IMR-90 (cell line): ENCODE results near the gene PCED1B. TPM values are rescaled to one million over a fixed set of nuclear protein-coding genes. Genes with fewer than 3 reads are reported as not detected.

Experiments
- ATAC-seq: fragments of 200-7000 bp; cut with Tn5 transposase; 2 replicates; pipeline ENCODE4 v1.9.1; 2020; ENCODE audit warnings: low read depth, mild to moderate bottlenecking, moderate library complexity
- BruUV-seq: library from RNA; stranded (reverse); fragments of 400-500 nt; replicated peaks from 2 replicates; lab custom pipeline; 2021; lab: Mats Ljungman, UMichigan
- CTCF ChIA-PET: fragments of 300-600 bp; formaldehyde crosslinking; extraction: SDS; loops from one replicate; lab custom pipeline; 2021; ENCODE audit warnings: antibody characterized with exemption; lab: Yijun Ruan, JAX
- POLR2A ChIA-PET: fragments of 300-600 bp; sonication (Branson Sonifier 250); formaldehyde crosslinking; loops from one replicate; lab custom pipeline; 2022; ENCODE audit warnings: antibody characterized with exemption; ENCODE audit not compliant: unreplicated experiment; lab: Charles Lee
- DNase-seq: peaks from one replicate; pipeline ENCODE4 v3.0.0; 2013
- H2AFZ ChIP-seq: replicated peaks from 2 replicates; pipeline ENCODE3; 2013; ENCODE audit warnings: low read length, mild to moderate bottlenecking; ENCODE audit not compliant: poor library complexity
- H2AK5ac ChIP-seq: 2 replicates; pipeline ENCODE4 v1.6.1; 2013; ENCODE audit warnings: low read depth, low read length, inconsistent platforms
- H2AK9ac ChIP-seq: replicated peaks from 2 replicates; pipeline ENCODE3; 2013; ENCODE audit warnings: mild to moderate bottlenecking, low read depth, low read length, moderate library complexity; ENCODE audit not compliant: poor library complexity
- H2BK120ac ChIP-seq: 2 replicates; pipeline ENCODE4 v1.6.1; 2013; ENCODE audit warnings: low read depth, low read length, inconsistent platforms
- H2BK15ac ChIP-seq: 3 replicates; pipeline ENCODE4 v1.6.1; 2013; ENCODE audit warnings: low read depth, low read length, inconsistent platforms
- H2BK20ac ChIP-seq: 2 replicates; pipeline ENCODE4 v1.6.1; 2013; ENCODE audit warnings: low read depth, mild to moderate bottlenecking, inconsistent platforms, low read length, moderate library complexity
- H2BK5ac ChIP-seq: 2 replicates; pipeline ENCODE4 v1.6.1; 2013; ENCODE audit warnings: mild to moderate bottlenecking, low read depth, low read length, inconsistent platforms; ENCODE audit not compliant: poor library complexity, severe bottlenecking
- H3K14ac ChIP-seq: replicated peaks from 2 replicates; pipeline ENCODE4 v1.6.1; 2013; ENCODE audit warnings: low read depth, low read length, inconsistent platforms
- H3K18ac ChIP-seq: 2 replicates; pipeline ENCODE4 v1.6.1; 2013; ENCODE audit warnings: low read depth, low read length, control low read depth
- H3K23ac ChIP-seq: 2 replicates; pipeline ENCODE4 v1.6.1; 2013; ENCODE audit warnings: low read depth, low read length, inconsistent platforms
- H3K27ac ChIP-seq: 2 replicates; pipeline ENCODE4 v1.5.1; 2013; ENCODE audit warnings: mild to moderate bottlenecking, control low read depth, low read length; ENCODE audit not compliant: insufficient read depth
- H3K27me3 ChIP-seq: 2 replicates; pipeline ENCODE4 v1.6.1; 2013; ENCODE audit warnings: low read length; ENCODE audit not compliant: control insufficient read depth, insufficient read depth
- H3K36me3 ChIP-seq: 2 replicates; pipeline ENCODE4 v1.6.1; 2013; ENCODE audit warnings: low read length, mixed read lengths; ENCODE audit not compliant: control insufficient read depth, insufficient read depth
- H3K4ac ChIP-seq: 2 replicates; pipeline ENCODE4 v1.6.1; 2013; ENCODE audit warnings: low read depth, low read length, inconsistent platforms
- H3K4me1 ChIP-seq: 2 replicates; pipeline ENCODE4 v1.6.1; 2013; ENCODE audit warnings: low read length, mixed read lengths; ENCODE audit not compliant: control insufficient read depth, insufficient read depth
- H3K4me2 ChIP-seq: 2 replicates; pipeline ENCODE4 v1.6.1; 2013; ENCODE audit warnings: low read depth, mild to moderate bottlenecking, control low read depth, low read length, moderate library complexity
- H3K4me3 ChIP-seq: 2 replicates; pipeline ENCODE4 v1.5.1; 2013; ENCODE audit warnings: low read depth, mild to moderate bottlenecking, control low read depth, low read length, moderate library complexity; ENCODE audit not compliant: insufficient read depth
- H3K56ac ChIP-seq: 2 replicates; pipeline ENCODE4 v1.6.1; 2013; ENCODE audit warnings: low read length, inconsistent platforms; ENCODE audit not compliant: insufficient read depth; ENCODE audit errors: extremely low read depth
- H3K79me1 ChIP-seq, 2 experiments: 2 replicates each; pipeline ENCODE4 v1.6.1; 2013; ENCODE audit warnings: low read length in 2 of 2, inconsistent platforms in 1 of 2, low read depth in 1 of 2
- H3K9ac ChIP-seq: 2 replicates; pipeline ENCODE4 v1.6.1; 2013; ENCODE audit warnings: low read depth, low read length, control low read depth
- H3K9me1 ChIP-seq: 2 replicates; pipeline ENCODE4 v1.6.1; 2013; ENCODE audit warnings: low read length, inconsistent platforms; ENCODE audit not compliant: insufficient read depth
- H3K9me3 ChIP-seq: 2 replicates; pipeline ENCODE4 v1.6.1; 2013; ENCODE audit warnings: low read length; ENCODE audit not compliant: control insufficient read depth, insufficient read depth
- H4K20me1 ChIP-seq: 2 replicates; pipeline ENCODE4 v1.6.1; 2013; ENCODE audit warnings: low read length, inconsistent platforms; ENCODE audit not compliant: insufficient read depth
- H4K5ac ChIP-seq: 2 replicates; pipeline ENCODE4 v1.6.1; 2013; ENCODE audit warnings: mild to moderate bottlenecking, low read depth, low read length, control low read depth
- H4K8ac ChIP-seq, 2 experiments: 2 replicates each; pipeline ENCODE4 v1.6.1; 2013; ENCODE audit warnings: low read depth in 2 of 2, low read length in 2 of 2, control low read depth in 1 of 2, inconsistent platforms in 1 of 2
- H4K91ac ChIP-seq: 2 replicates; pipeline ENCODE4 v1.6.1; 2013; ENCODE audit warnings: low read depth, low read length, inconsistent platforms; ENCODE audit not compliant: insufficient read depth
- CHD1 ChIP-seq: IDR thresholded peaks from 2 replicates; pipeline ENCODE4 v1.6.1; 2012; ENCODE audit warnings: low read depth, low read length, improper control_type of control experiment
- ELK1 ChIP-seq: fragments of 150-350 bp; IDR thresholded peaks from 2 replicates; pipeline ENCODE4 v1.6.1; 2016; ENCODE audit warnings: low read depth, mild to moderate bottlenecking, low read length, moderate library complexity, borderline replicate concordance
- FOS ChIP-seq: fragments of 150-350 bp; IDR thresholded peaks from 2 replicates; pipeline ENCODE4 v1.6.1; 2016; ENCODE audit warnings: low read depth, low read length
- MAZ ChIP-seq: IDR thresholded peaks from 2 replicates; pipeline ENCODE4 v1.6.1; 2012; ENCODE audit warnings: low read depth, mild to moderate bottlenecking, low read length, improper control_type of control experiment, moderate library complexity, borderline replicate concordance
- RFX5 ChIP-seq: IDR thresholded peaks from 2 replicates; pipeline ENCODE4 v1.8.0; 2012; ENCODE audit warnings: low read depth, mild to moderate bottlenecking, low read length, moderate library complexity
- SMC3 ChIP-seq: fragments of 150-350 bp; IDR thresholded peaks from 2 replicates; pipeline ENCODE4 v1.6.1; 2016; ENCODE audit warnings: low read depth, mild to moderate bottlenecking, antibody characterized with exemption, low read length, moderate library complexity
- WGBS, 2 experiments: methylation state at CpG; one replicate each; pipeline versions ENCODE4 v1.1.5 to v1.1.7; 2013; ENCODE audit warnings: missing lambda C conversion rate in 2 of 2; ENCODE audit not compliant: insufficient read length in 1 of 2; ENCODE audit errors: extremely low coverage in 2 of 2; 5-methylcytosine and 5-hydroxymethylcytosine counted together
- dilution Hi-C: fragments of 300-500 bp; cut with HindIII; formaldehyde crosslinking; loops from one replicate; pipeline ENCODE4 v1.14.3; 2018; ENCODE audit warnings: low sequenced_read_pairs; ENCODE audit not compliant: unreplicated experiment
- in situ Hi-C: fragments of 300-500 bp; cut with MboI; formaldehyde crosslinking; loops from 3 replicates; pipeline ENCODE4 v1.14.3; 2019; ENCODE audit warnings: low sequenced_read_pairs, inconsistent platforms, mixed read lengths
- intact Hi-C: fragments of 100-400 bp; cut with micrococcal nuclease; formaldehyde crosslinking; loops from 2 replicates; pipeline ENCODE4 v1.10.0; 2022
- polyA plus RNA-seq, 3 experiments: library from polyadenylated mRNA; depleted of rRNA; stranded (reverse); fragments of >200 nt; gene quantifications; 2 replicates each; pipeline ENCODE4 v1.2.3, GENCODE V29; 2012; ENCODE audit warnings: low replicate concordance in 1 of 3
- total RNA-seq: library from RNA; depleted of rRNA; stranded (reverse); fragments of >200 nt; gene quantifications from 2 replicates; pipeline ENCODE4 v1.2.3, GENCODE V29; 2012

The PCED1B gene
- total and polyA plus RNA-seq, 2 of the 4 experiments (the other 2 are of a cell fraction), result 0.36 to 2.6 TPM

- peak overlapping the region; percentile 59; the same call in 1 of the 2 replicates for H2BK120ac ChIP-seq
- CTCF ChIA-PET, result interaction anchor here (0.7 to 1.3 kb wide), 2 partner anchors 10 to 695 kb away, joined by 3 read pairs; no protein-coding TSS in a partner anchor
- no peaks in the 10 kb centered on the region for H3K79me1 ChIP-seq
- H3K9me3 ChIP-seq, result no peaks in the 10 kb centered on the region
- H3K4me2 ChIP-seq, result no peak overlapping the region
- ATAC-seq, result peak; percentile 24; the same call in 1 of the 2 replicates
- H4K5ac ChIP-seq, result no peak overlapping the region
- peak overlapping the region; percentile 41 for H2BK20ac ChIP-seq
- H3K4me1 ChIP-seq, result peaks cover 6% of the 10 kb centered on the region
- BruUV-seq, result no TSS peak
- peak overlapping the region; percentile 62 for H2AFZ ChIP-seq
- intact Hi-C loops, result loop anchor here (5.0 to 10.0 kb wide), 3 partner anchors 43 to 740 kb away; partner anchors contain the start of genes AMIGO2, PCED1B and SLC48A1
- in situ Hi-C loops, result loop anchor here (5.0 to 10.0 kb wide), 3 partner anchors 273 to 650 kb away; no protein-coding TSS in a partner anchor
- H3K4me3 ChIP-seq, result no peak overlapping the region
- 80% methylated on average over 1 of the region's 2 CpGs; no CpG with 5 or more reads in 1 of the 2 experiments for WGBS, 2 experiments
- H3K18ac ChIP-seq, result no peak overlapping the region
- H3K9me1 ChIP-seq, result peaks cover 5% of the 10 kb centered on the region; the same call in 1 of the 2 replicates
- no peaks in the 10 kb centered on the region for H4K20me1 ChIP-seq
- H2AK9ac ChIP-seq, result no peak overlapping the region
- H3K14ac ChIP-seq, result 0 out of 2 replicates have a peak overlapping the region, but pooled peaks have one; percentile 3
- TF ChIP-seq ELK1, result no peak
- TF ChIP-seq MAZ, result no peak
- TF ChIP-seq FOS, result no peak
- TF ChIP-seq CHD1, result no peak
- no peak for TF ChIP-seq RFX5
- TF ChIP-seq SMC3, result no peak
- no peaks in the 10 kb centered on the region for H3K27me3 ChIP-seq
- peak; percentile 41 for DNase-seq
- H4K8ac ChIP-seq, result peak overlapping the region in 1 of 2 experiments; percentile 23; a peak in 1 of 4 replicates
- H3K27ac ChIP-seq, result no peak overlapping the region
- no peaks in the 10 kb centered on the region for H3K36me3 ChIP-seq
- no peak overlapping the region; the same call in 1 of the 2 replicates for H3K4ac ChIP-seq
- no peak overlapping the region for H2BK5ac ChIP-seq
- H2AK5ac ChIP-seq, result peak overlapping the region; percentile 27; the same call in 1 of the 2 replicates
- POLR2A ChIA-PET, result no interaction called here
- no peak overlapping the region for H4K91ac ChIP-seq
- no peak overlapping the region for H3K56ac ChIP-seq
- peak overlapping the region; percentile 7; the same call in 1 of the 2 replicates for H3K23ac ChIP-seq
- H2BK15ac ChIP-seq, result peak overlapping the region; percentile 15; the same call in 1 of the 3 replicates
- no peak overlapping the region for H3K9ac ChIP-seq
- dilution Hi-C loops, result no loop called here
These were observed 44.8 kb upstream of the PCED1B start for GRCh38 chr12:47034661-47035060.
